ENCODE data around the gene SND1.

DNA sequence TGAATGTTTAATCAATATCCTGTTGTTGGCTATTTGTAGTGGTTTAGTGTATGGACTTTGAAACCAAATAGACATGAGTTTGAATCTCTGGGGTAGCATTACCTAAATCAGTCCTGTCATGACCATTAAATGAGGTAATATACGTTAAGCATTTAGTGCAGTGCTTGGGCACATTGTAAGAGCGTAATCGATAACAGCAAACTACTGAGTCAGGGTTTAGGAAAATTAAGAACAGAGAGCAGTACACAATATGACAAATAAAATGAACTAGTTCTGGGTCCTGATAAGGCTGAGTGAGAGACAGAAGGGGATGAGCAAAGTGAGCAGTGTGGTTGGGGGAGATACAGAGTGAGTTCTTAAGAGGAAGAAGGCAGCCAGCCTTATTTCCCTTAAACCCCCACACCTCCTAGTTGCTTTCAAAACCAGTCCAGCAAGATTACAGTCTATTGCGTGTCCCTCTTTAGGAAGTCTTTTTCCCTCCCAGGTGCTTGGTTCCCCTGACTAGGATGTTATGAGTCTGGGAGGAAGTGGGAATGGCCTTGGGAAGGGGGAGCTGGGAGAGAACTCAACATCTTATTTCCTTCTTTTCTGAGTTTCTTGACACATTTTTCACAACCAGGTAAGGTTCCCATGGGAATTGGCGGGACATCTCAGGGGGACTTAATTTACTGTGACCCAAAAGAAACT is 171.0 kb downstream of the SND1 start:
- TF ChIP-seq CTCF (IDR thresholded peaks at IDR 0.05) (no peak), POLR2A (IDR thresholded peaks at IDR 0.05) (no peak)

Data from esophagus squamous epithelium (tissue), 4 donors.